K562 (cell line): Measurements from ENCODE around the gene NLK. TPM values are rescaled to one million over a fixed set of nuclear protein-coding genes. Genes with fewer than 3 reads are reported as not detected.
A peak's percentile ranks its signal among the peaks of the same experiment; 100 is the strongest.

Experiments
- ASH1L ChIP-seq: fragments of 450-650 bp; IDR thresholded peaks from 2 replicates; pipeline ENCODE4 v1.6.1; 2018; ENCODE audit warnings: borderline replicate concordance, mild to moderate bottlenecking, low read depth; ENCODE audit not compliant: partially characterized antibody
- ATF7 ChIP-seq: fragments of 450-650 bp; IDR thresholded peaks from 2 replicates; pipeline ENCODE4 v1.7.1; 2014; ENCODE audit warnings: mild to moderate bottlenecking, moderate library complexity
- ETV5 ChIP-seq: sonication (generic); formaldehyde crosslinking; IDR thresholded peaks from 2 replicates; pipeline ENCODE4 v1.4.0; 2020; ENCODE audit warnings: low read depth, mild to moderate bottlenecking, missing genetic modification reagents
- FOS ChIP-seq: IDR thresholded peaks from 3 replicates; pipeline ENCODE4 v1.6.1; 2011; ENCODE audit not compliant: insufficient read length; ENCODE audit errors: extremely low read depth
- GABPB2 ChIP-seq: fragments of 250-450 bp; sonication (Bioruptor Pico); conservative IDR thresholded peaks from 2 replicates; pipeline ENCODE4 v1.5.1; 2021; ENCODE audit warnings: mild to moderate bottlenecking
- HDAC1 ChIP-seq, 2 experiments: fragments of 450-650 bp; IDR thresholded peaks; 2 replicates each; pipeline ENCODE4 v1.6.1; 2016 to 2017; ENCODE audit warnings: inconsistent platforms in 1 of 2, mild to moderate bottlenecking in 1 of 2, moderate library complexity in 1 of 2
- L3MBTL2 ChIP-seq: fragments of 450-650 bp; IDR thresholded peaks from 2 replicates; pipeline ENCODE4 v1.6.1; 2016; ENCODE audit warnings: mild to moderate bottlenecking, moderate library complexity
- MAFG ChIP-seq: fragments of 450-650 bp; conservative IDR thresholded peaks from 2 replicates; pipeline ENCODE4 v1.6.1; 2016; ENCODE audit warnings: missing genetic modification characterization, missing compliant biosample characterization
- MAZ ChIP-seq, 2 experiments: fragments of 450-650 bp in 1 of 2; sonication (generic) in 1 of 2; formaldehyde crosslinking; IDR thresholded peaks in 1 of 2; conservative IDR thresholded peaks in 1 of 2; 2 replicates each; pipeline versions ENCODE4 v1.4.0 to v1.5.0; 2020; ENCODE audit warnings: mild to moderate bottlenecking in 1 of 2, missing genetic modification reagents in 1 of 2
- NR2C1 ChIP-seq, 2 experiments: fragments of 450-650 bp; IDR thresholded peaks; 2 replicates each; pipeline ENCODE4 v1.6.1; 2017; ENCODE audit warnings: mild to moderate bottlenecking in 2 of 2, antibody characterized with exemption in 1 of 2, inconsistent platforms in 1 of 2, missing compliant biosample characterization in 1 of 2, missing genetic modification characterization in 1 of 2
- NRF1 ChIP-seq, 2 experiments: fragments of 450-650 bp; IDR thresholded peaks in 1 of 2; conservative IDR thresholded peaks in 1 of 2; 2 replicates each; pipeline ENCODE4 v1.6.1; 2014; ENCODE audit warnings: mild to moderate bottlenecking in 2 of 2
- SIN3B ChIP-seq: fragments of 450-650 bp; IDR thresholded peaks from 2 replicates; pipeline ENCODE4 v1.6.1; 2017; ENCODE audit warnings: low read depth, mild to moderate bottlenecking, moderate library complexity
- SMARCA4 ChIP-seq: fragments of 450-650 bp; IDR thresholded peaks from 2 replicates; pipeline ENCODE4 v1.6.1; 2016
- SPI1 ChIP-seq: IDR thresholded peaks from 2 replicates; pipeline ENCODE4 v1.6.1; 2011; ENCODE audit warnings: low read depth, low read length, control low read depth, borderline replicate concordance
- STAT5A ChIP-seq: IDR thresholded peaks from 2 replicates; pipeline ENCODE4 v1.6.1; 2012; ENCODE audit warnings: low read length, inconsistent platforms, borderline replicate concordance
- TAF1 ChIP-seq: IDR thresholded peaks from 2 replicates; pipeline ENCODE4 v1.6.1; 2011; ENCODE audit warnings: mild to moderate bottlenecking, low read length, moderate library complexity; ENCODE audit not compliant: insufficient read depth, control insufficient read depth, severe bottlenecking; ENCODE audit errors: extremely low read depth
- ZC3H11A ChIP-seq: IDR thresholded peaks from 2 replicates; pipeline ENCODE4 v1.6.1; 2012; ENCODE audit warnings: low read depth, low read length, improper control_type of control experiment
- ZC3H4 ChIP-seq: sonication (generic); formaldehyde crosslinking; IDR thresholded peaks from 2 replicates; pipeline ENCODE4 v1.9.0; 2021; ENCODE audit warnings: missing genetic modification reagents, borderline replicate concordance
- ZNF23 ChIP-seq: fragments of 250-450 bp; sonication (Bioruptor Pico); IDR thresholded peaks from 2 replicates; pipeline ENCODE4 v1.4.0; 2020; ENCODE audit warnings: mild to moderate bottlenecking
- ZNF263 ChIP-seq: sonication (generic); formaldehyde crosslinking; IDR thresholded peaks from 2 replicates; pipeline ENCODE4 v1.8.0; 2022; ENCODE audit warnings: mild to moderate bottlenecking, missing genetic modification reagents, borderline replicate concordance
- ZNF311 ChIP-seq: fragments of 250-450 bp; sonication (Bioruptor Pico); IDR thresholded peaks from 2 replicates; pipeline ENCODE4 v1.4.0; 2020; ENCODE audit warnings: mild to moderate bottlenecking, moderate library complexity
- ZNF316 ChIP-seq: fragments of 450-650 bp; IDR thresholded peaks from 2 replicates; pipeline ENCODE4 v1.6.1; 2016
- ZNF644 ChIP-seq: fragments of 200-800 bp; sonication (Bioruptor generic); IDR thresholded peaks from 2 replicates; pipeline ENCODE4 v1.6.1; 2016; ENCODE audit warnings: low read depth, missing genetic modification characterization, missing compliant biosample characterization
- polyA plus RNA-seq, 8 experiments: library from polyadenylated mRNA; depleted of rRNA in 4 of 8; stranded (reverse) in 5 of 8; unstranded in 3 of 8; fragments of >200 nt; fragmentation: Nextera tagmentation in 2 of 8; fragmentation: Illumina TruSeq in 1 of 8; extraction: Ambion mirVana in 2 of 8; extraction: Trizol in 1 of 8; gene quantifications; 2 replicates each; pipeline versions ENCODE4 v1.2.1 to v1.2.3, GENCODE V29; 2011 to 2014; ENCODE audit warnings: inconsistent platforms in 1 of 8, missing spikeins in 1 of 8
- total RNA-seq, 7 experiments: library from RNA; depleted of rRNA in 6 of 7; stranded (reverse); fragments of >200 nt in 6 of 7; fragmentation: Illumina TruSeq in 2 of 7; extraction: Trizol in 2 of 7; gene quantifications; 2 replicates each; pipeline versions ENCODE4 v1.2.1 to v1.2.3, GENCODE V29; 2011 to 2021; ENCODE audit warnings: low replicate concordance in 1 of 7
- TF ChIP-seq, protein P1 (sequence below), 3 experiments: fragments of 200-800 bp in 1 of 3; sonication (Bioruptor generic) in 1 of 3; sonication (generic) in 1 of 3; formaldehyde crosslinking in 1 of 3; IDR thresholded peaks; 2 replicates each; pipeline versions ENCODE4 v1.6.1 to v1.8.0; 2016 to 2022; ENCODE audit warnings: mild to moderate bottlenecking in 2 of 3, missing compliant biosample characterization in 2 of 3, missing genetic modification characterization in 2 of 3, missing genetic modification reagents in 1 of 3
- TF ChIP-seq, protein P2 (sequence below): sonication (generic); formaldehyde crosslinking; IDR thresholded peaks from 2 replicates; pipeline ENCODE4 v1.8.1; 2023; ENCODE audit warnings: mild to moderate bottlenecking, missing genetic modification reagents
- TF ChIP-seq, protein P3 (sequence below): sonication (generic); formaldehyde crosslinking; IDR thresholded peaks from 2 replicates; pipeline ENCODE4 v1.8.0; 2022; ENCODE audit warnings: mild to moderate bottlenecking, low read depth, missing genetic modification reagents

The NLK gene
- total and polyA plus RNA-seq, 9 of the 15 experiments (the other 6 are each of a cell fraction or from before 2014, with no cell fraction given) = 10.9 to 59.6 (median 26.7) TPM

DNA sequence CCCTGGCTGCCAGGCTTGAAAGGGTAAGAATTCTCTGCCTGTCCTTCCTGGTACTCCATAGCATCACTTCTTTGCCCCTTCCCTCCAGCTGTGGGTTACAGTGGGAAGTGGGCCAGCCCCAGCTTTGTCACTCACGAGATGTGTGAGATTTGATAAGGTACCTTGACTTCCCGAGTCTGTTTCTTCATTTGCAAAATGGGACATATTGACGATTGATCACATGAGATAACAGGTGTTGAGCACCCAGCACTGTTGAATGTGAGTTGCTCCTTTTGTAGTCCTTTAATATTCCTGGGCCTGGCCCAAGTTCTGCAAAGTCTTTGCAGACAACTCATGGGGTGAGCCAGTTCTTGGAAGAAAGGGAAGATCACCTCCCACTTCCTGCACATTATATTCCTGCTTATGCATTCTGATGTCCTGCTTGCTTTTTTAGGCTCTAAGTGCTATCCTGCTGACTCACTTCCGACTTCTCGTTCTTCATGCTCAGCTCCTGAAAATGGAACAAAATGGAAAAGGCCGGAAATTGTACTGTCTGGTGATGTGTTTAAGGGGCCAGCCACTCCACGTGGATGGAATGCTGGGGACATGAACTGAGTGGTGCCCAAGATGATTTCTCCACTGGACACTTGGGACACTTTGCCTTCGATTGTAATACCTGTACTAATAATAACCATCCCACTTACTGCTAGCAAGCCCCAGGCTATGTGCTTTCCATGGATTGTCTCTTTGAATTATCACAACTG, 8.3 kb upstream of the NLK start (continued):
- peak; percentile 89 for TF ChIP-seq MAFG
- TF ChIP-seq ZC3H11A = no peak
- TF ChIP-seq SIN3B = no peak
- TF ChIP-seq, protein P1, sequence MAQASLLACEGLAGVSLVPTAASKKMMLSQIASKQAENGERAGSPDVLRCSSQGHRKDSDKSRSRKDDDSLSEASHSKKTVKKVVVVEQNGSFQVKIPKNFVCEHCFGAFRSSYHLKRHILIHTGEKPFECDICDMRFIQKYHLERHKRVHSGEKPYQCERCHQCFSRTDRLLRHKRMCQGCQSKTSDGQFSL (CRISPR knock-in tag; IDR thresholded peaks at IDR 0.05) = no peak
- TF ChIP-seq, protein P1 (tag; IDR thresholded peaks at IDR 0.05) = no peak
- no peak for TF ChIP-seq GABPB2
- TF ChIP-seq ETV5 (CRISPR knock-in tag) = peak; percentile 91
- no peak for TF ChIP-seq ZC3H4 (CRISPR knock-in tag)
- TF ChIP-seq ATF7 = 0 out of 2 replicates have a peak, but pooled peaks have one; percentile 53
- TF ChIP-seq STAT5A = peak; percentile 10; the same call in 1 of the 2 replicates
- TF ChIP-seq NRF1 (conservative IDR thresholded peaks at IDR 0.05 in 1 of 2, IDR thresholded peaks at IDR 0.05 in 1 of 2) = peak; percentile 21 to 41; a peak in 1 of 4 replicates
- TF ChIP-seq ZNF316 = peak; percentile 95
- peak in 1 of 2 experiments; percentile 30; a peak in 1 of 4 replicates for TF ChIP-seq MAZ (CRISPR knock-in tag; conservative IDR thresholded peaks at IDR 0.05 in 1 of 2, IDR thresholded peaks at IDR 0.05 in 1 of 2)
- TF ChIP-seq ZNF644 = 0 out of 2 replicates have a peak, but pooled peaks have one; percentile 62
- TF ChIP-seq, protein P2, sequence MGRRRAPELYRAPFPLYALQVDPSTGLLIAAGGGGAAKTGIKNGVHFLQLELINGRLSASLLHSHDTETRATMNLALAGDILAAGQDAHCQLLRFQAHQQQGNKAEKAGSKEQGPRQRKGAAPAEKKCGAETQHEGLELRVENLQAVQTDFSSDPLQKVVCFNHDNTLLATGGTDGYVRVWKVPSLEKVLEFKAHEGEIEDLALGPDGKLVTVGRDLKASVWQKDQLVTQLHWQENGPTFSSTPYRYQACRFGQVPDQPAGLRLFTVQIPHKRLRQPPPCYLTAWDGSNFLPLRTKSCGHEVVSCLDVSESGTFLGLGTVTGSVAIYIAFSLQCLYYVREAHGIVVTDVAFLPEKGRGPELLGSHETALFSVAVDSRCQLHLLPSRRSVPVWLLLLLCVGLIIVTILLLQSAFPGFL (CRISPR knock-in tag) = 0 out of 2 replicates have a peak, but pooled peaks have one; percentile 87
- no peak for TF ChIP-seq FOS
- no peak for TF ChIP-seq ZNF23 (CRISPR knock-in tag)
- TF ChIP-seq SPI1 = peak; percentile 47; the same call in 1 of the 2 replicates
- TF ChIP-seq, protein P3, sequence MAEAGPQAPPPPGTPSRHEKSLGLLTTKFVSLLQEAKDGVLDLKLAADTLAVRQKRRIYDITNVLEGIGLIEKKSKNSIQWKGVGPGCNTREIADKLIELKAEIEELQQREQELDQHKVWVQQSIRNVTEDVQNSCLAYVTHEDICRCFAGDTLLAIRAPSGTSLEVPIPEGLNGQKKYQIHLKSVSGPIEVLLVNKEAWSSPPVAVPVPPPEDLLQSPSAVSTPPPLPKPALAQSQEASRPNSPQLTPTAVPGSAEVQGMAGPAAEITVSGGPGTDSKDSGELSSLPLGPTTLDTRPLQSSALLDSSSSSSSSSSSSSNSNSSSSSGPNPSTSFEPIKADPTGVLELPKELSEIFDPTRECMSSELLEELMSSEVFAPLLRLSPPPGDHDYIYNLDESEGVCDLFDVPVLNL (CRISPR knock-in tag) = no peak
- peak; percentile 47 for TF ChIP-seq TAF1
- no peak for TF ChIP-seq ASH1L
- TF ChIP-seq SMARCA4 = peak; percentile 61
- TF ChIP-seq NR2C1 (IDR thresholded peaks at IDR 0.05) = no peak
- TF ChIP-seq NR2C1 (tag; IDR thresholded peaks at IDR 0.05) = peak; percentile 62
- peak in 1 of 2 experiments; percentile 43; a peak in 1 of 4 replicates for TF ChIP-seq HDAC1 (IDR thresholded peaks at IDR 0.05)
- peak; percentile 68; the same call in 1 of the 2 replicates for TF ChIP-seq L3MBTL2
- TF ChIP-seq ZNF263 (CRISPR knock-in tag) = no peak
- TF ChIP-seq ZNF311 (CRISPR knock-in tag) = peak; percentile 72
